B cell (primary cell): ENCODE measurements around the gene BHLHE23. TPM values are rescaled to one million over a fixed set of nuclear protein-coding genes. Genes with fewer than 3 reads are reported as not detected.

ENCODE experiments used
- ATAC-seq: fragments of 200-7000 bp; cut with Tn5 transposase; one replicate; pipeline ENCODE4 v1.10.0; 2021; ENCODE audit warnings: low read depth, mild to moderate bottlenecking, moderate number of reproducible peaks, moderate library complexity
- CTCF ChIA-PET: fragments of 350-600 bp; sonication (Branson Sonifier 250); formaldehyde crosslinking; loops from one replicate; lab custom pipeline; 2021; ENCODE audit warnings: antibody characterized with exemption, inconsistent platforms; lab: Charles Lee
- POLR2A ChIA-PET: fragments of 350-600 bp; sonication (Branson Sonifier 250); formaldehyde crosslinking; loops from one replicate; lab custom pipeline; 2021; ENCODE audit warnings: antibody characterized with exemption; lab: Charles Lee
- DNase-seq: peaks from one replicate; pipeline ENCODE4 v3.0.0; 2013
- H2AFZ ChIP-seq: 2 replicates; pipeline ENCODE4 v1.6.1; 2012; ENCODE audit warnings: mild to moderate bottlenecking, low read depth, low read length; ENCODE audit not compliant: insufficient read depth, poor library complexity, severe bottlenecking
- H3K27ac ChIP-seq, 2 donors: 1 replicate in 1 of 2; 2 replicates in 1 of 2; pipeline ENCODE4 v1.5.1; 2012 to 2013; ENCODE audit warnings: low read length in 2 of 2, mild to moderate bottlenecking in 2 of 2, moderate library complexity in 1 of 2
- H3K27me3 ChIP-seq, 4 experiments: fragments of 200-600 bp in 1 of 4; sonication (generic) in 1 of 4; replicated peaks in 1 of 4; 1 replicate in 2 of 4; 2 replicates in 2 of 4; pipeline versions ENCODE4 v1.6.1 to v1.7.0; 2013 to 2016; ENCODE audit warnings: low read length in 3 of 4, mild to moderate bottlenecking in 2 of 4, mixed read lengths in 1 of 4, moderate library complexity in 1 of 4; ENCODE audit not compliant: insufficient read depth in 4 of 4, control insufficient read depth in 3 of 4; ENCODE audit errors: control extremely low read depth in 1 of 4
- H3K36me3 ChIP-seq, 2 experiments: replicated peaks in 1 of 2; 1 replicate in 1 of 2; 2 replicates in 1 of 2; pipeline versions ENCODE4 v1.6.1 to v1.7.1; 2013; ENCODE audit warnings: low read length in 1 of 2; ENCODE audit not compliant: insufficient read depth in 2 of 2, control insufficient read depth in 1 of 2; ENCODE audit errors: control extremely low read depth in 1 of 2, extremely low read depth in 1 of 2
- H3K4me1 ChIP-seq, 2 donors: fragments of 200-600 bp in 1 of 2; sonication (generic) in 1 of 2; 1 replicate in 1 of 2; 2 replicates in 1 of 2; pipeline versions ENCODE4 v1.5.1 to v1.6.1; 2013 to 2017; ENCODE audit warnings: low read length in 2 of 2; ENCODE audit not compliant: control insufficient read depth in 2 of 2, insufficient read depth in 2 of 2
- H3K4me2 ChIP-seq: replicated peaks from 2 replicates; pipeline ENCODE3; 2012; ENCODE audit warnings: mild to moderate bottlenecking, low read depth, low read length; ENCODE audit not compliant: poor library complexity, severe bottlenecking
- H3K4me3 ChIP-seq, 5 experiments: fragments of 200-600 bp in 1 of 5; sonication (generic) in 1 of 5; 1 replicate in 3 of 5; 2 replicates in 2 of 5; pipeline versions ENCODE4 v1.5.1 to v1.7.0; 2011 to 2016; ENCODE audit warnings: low read length in 4 of 5, mild to moderate bottlenecking in 4 of 5, low read depth in 2 of 5, control low read depth in 1 of 5, moderate library complexity in 1 of 5; ENCODE audit not compliant: insufficient read depth in 1 of 5; ENCODE audit errors: control extremely low read depth in 1 of 5, extremely low read depth in 1 of 5
- H3K79me2 ChIP-seq: fragments of 200-600 bp; sonication (generic); one replicate; pipeline ENCODE4 v1.6.0; 2016; ENCODE audit warnings: low read length; ENCODE audit not compliant: control insufficient read depth, insufficient read depth
- H3K9ac ChIP-seq: fragments of 200-600 bp; sonication (generic); 2 replicates; pipeline ENCODE4 v1.6.1; 2017; ENCODE audit warnings: mild to moderate bottlenecking, low read length, moderate library complexity
- H3K9me3 ChIP-seq, 3 donors: one replicate each; pipeline versions ENCODE4 v1.6.1 to v1.7.1; 2013; ENCODE audit warnings: low read length in 2 of 3; ENCODE audit not compliant: control insufficient read depth in 2 of 3, insufficient read depth in 1 of 3; ENCODE audit errors: control extremely low read depth in 1 of 3
- H4K20me1 ChIP-seq: 2 replicates; pipeline ENCODE4 v1.6.0; 2012; ENCODE audit warnings: mild to moderate bottlenecking, low read length; ENCODE audit not compliant: insufficient read depth, control insufficient read depth, poor library complexity, severe bottlenecking
- H3K27ac Mint-ChIP-seq: one replicate; pipeline ENCODE4 v1.8.0; 2021; ENCODE audit warnings: mixed read lengths
- H3K27me3 Mint-ChIP-seq: one replicate; pipeline ENCODE4 v1.8.0; 2021; ENCODE audit warnings: mixed read lengths
- H3K4me1 Mint-ChIP-seq: one replicate; pipeline ENCODE4 v1.8.0; 2021; ENCODE audit warnings: mixed read lengths
- H3K4me3 Mint-ChIP-seq: one replicate; pipeline ENCODE4 v1.8.0; 2021; ENCODE audit warnings: mixed read lengths
- H3K9me3 Mint-ChIP-seq: one replicate; pipeline ENCODE4 v1.8.0; 2022; ENCODE audit warnings: mixed read lengths; ENCODE audit not compliant: insufficient read depth
- EZH2 ChIP-seq: IDR thresholded peaks from 2 replicates; pipeline ENCODE4 v1.6.1; 2012; ENCODE audit warnings: borderline replicate concordance, low read depth, mild to moderate bottlenecking, moderate library complexity, low read length; ENCODE audit not compliant: insufficient read depth, poor library complexity, severe bottlenecking
- whole genome bisulfite sequencing: methylation state at CpG from one replicate; pipeline ENCODE4 v1.1.5; 2013; ENCODE audit warnings: missing lambda C conversion rate; ENCODE audit not compliant: insufficient coverage; 5-methylcytosine and 5-hydroxymethylcytosine counted together
- intact Hi-C: fragments of 100-400 bp; cut with micrococcal nuclease; formaldehyde crosslinking; loops from one replicate; pipeline ENCODE4 v1.10.0; 2022
- polyA plus RNA-seq: library from polyadenylated mRNA; depleted of rRNA; stranded (reverse); fragments of >200 nt; gene quantifications from 2 replicates; pipeline ENCODE4 v1.2.3, GENCODE V29; 2012
- total RNA-seq, 2 donors: library from RNA; stranded (reverse); fragments of 120-200 nt in 1 of 2; gene quantifications; 1 replicate in 1 of 2; 2 replicates in 1 of 2; pipeline versions ENCODE4 v1.2.3 to v1.2.4, GENCODE V29; 2013 to 2022
- TF ChIP-seq, protein P1 (sequence below): fragments of 200-600 bp; IDR thresholded peaks from one replicate; pipeline ENCODE4 v1.8.0; 2022; ENCODE audit warnings: antibody characterized with exemption, mild to moderate bottlenecking

BHLHE23 gene
- total and polyA plus RNA-seq, 2 donors (not counting 1 experiment from before 2014, with no cell fraction given) = not detected

DNA sequence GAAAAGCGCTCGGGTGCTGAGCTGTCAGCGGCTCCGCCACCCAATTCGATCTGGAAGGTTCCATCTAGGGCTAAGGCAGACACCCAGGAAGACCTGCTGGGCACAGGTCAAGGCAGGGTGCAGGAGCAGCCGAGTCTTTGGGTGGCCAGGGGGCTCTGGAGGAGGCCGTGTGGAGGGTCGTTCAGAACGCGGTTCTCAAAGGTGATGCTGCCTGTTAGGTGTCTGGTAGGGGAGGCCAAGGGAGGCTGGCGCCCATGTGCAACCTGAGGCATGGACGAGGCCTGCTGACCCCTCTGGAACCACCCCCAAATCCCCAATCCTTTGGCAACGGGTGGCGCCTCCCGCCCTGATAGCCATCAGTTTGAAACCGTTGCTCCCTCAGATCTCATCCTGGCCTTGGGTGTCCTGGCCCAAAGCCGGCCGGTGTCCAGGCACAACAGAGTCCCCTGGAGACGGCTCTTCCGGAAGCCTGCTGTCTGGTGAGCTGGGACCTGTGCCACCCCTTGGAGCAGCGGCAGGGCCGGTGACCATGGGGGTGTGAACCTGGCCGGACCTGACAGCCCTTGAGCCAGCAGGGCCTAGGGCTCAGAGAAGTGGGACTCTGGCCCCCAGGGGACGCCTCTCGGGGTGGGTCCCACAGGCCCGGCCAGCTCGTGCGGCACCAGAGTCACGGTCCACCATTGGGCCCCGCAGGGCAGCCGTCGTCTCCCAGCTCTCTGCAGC lies 43.7 kb downstream of the BHLHE23 start:
- H3K79me2 ChIP-seq = peaks cover 30% of the 10 kb centered on the region
- H3K9ac ChIP-seq = no peak overlapping the region
- Mint-ChIP-seq H3K4me1 (peaks cover 13% of the 10 kb centered on the region), H3K27ac (no peak overlapping the region), H3K9me3 (no peaks in the 10 kb centered on the region), H3K4me3 (no peak overlapping the region), H3K27me3 (no peaks in the 10 kb centered on the region)
- POLR2A ChIA-PET = no interaction called here
- H3K4me1 ChIP-seq = peaks cover 7 to 15% of the 10 kb centered on the region in 2 donors
- no peaks in the 10 kb centered on the region for H3K27me3 ChIP-seq
- WGBS = 97% methylated on average over 28 of the region's 32 CpGs
- H4K20me1 ChIP-seq = peaks cover 41% of the 10 kb centered on the region
- H2AFZ ChIP-seq = no peak overlapping the region
- no peaks in the 10 kb centered on the region for H3K9me3 ChIP-seq
- H3K36me3 ChIP-seq = peaks cover 0 to 42% of the 10 kb centered on the region in 2 experiments
- no peak overlapping the region for H3K4me2 ChIP-seq
- ATAC-seq (no peak), DNase-seq (no peak)
- intact Hi-C loops = no loop called here
- no peak overlapping the region for H3K27ac ChIP-seq
- TF ChIP-seq EZH2 = no peak
- TF ChIP-seq, protein P1, sequence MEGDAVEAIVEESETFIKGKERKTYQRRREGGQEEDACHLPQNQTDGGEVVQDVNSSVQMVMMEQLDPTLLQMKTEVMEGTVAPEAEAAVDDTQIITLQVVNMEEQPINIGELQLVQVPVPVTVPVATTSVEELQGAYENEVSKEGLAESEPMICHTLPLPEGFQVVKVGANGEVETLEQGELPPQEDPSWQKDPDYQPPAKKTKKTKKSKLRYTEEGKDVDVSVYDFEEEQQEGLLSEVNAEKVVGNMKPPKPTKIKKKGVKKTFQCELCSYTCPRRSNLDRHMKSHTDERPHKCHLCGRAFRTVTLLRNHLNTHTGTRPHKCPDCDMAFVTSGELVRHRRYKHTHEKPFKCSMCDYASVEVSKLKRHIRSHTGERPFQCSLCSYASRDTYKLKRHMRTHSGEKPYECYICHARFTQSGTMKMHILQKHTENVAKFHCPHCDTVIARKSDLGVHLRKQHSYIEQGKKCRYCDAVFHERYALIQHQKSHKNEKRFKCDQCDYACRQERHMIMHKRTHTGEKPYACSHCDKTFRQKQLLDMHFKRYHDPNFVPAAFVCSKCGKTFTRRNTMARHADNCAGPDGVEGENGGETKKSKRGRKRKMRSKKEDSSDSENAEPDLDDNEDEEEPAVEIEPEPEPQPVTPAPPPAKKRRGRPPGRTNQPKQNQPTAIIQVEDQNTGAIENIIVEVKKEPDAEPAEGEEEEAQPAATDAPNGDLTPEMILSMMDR = no peak
- H3K4me3 ChIP-seq = no peak overlapping the region
- CTCF ChIA-PET = interaction anchor here (1.2 kb wide), 2 partner anchors 9 to 10 kb away, joined by 4 read pairs; no protein-coding TSS in a partner anchor

DNA sequence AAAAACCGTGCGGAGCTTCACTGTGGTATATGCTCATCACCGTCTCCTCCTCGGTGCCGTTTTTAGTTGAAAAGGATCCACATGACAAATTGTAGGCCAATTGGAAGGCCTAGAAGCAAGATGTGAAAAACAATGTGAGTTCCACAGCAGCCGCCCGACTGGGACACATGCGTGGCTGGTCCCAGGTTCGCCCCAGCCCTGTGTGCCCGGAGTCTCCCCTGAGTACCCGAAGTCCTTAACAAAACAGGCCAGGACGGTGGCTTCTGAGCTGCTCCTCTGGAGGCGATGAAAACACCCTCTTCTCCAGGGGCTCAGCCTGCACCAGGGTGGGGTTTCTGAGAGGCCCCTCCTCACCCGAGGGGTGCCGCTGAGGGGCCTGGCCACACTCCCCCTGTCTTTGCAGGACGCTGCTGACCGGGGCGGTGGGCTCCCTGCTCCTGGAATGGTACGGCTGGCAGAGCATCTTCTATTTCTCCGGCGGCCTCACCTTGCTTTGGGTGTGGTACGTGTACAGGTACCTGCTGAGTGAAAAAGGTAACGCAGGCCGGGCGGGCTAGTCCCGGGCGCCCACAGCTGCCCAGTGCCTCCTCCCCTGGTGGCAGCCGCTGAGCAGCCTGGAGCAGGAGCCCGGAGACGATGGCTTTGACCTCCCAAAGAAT lies 44.4 kb downstream of the BHLHE23 start:
- Mint-ChIP-seq H3K9me3 (no peaks in the 10 kb centered on the region), H3K4me3 (no peak overlapping the region), H3K4me1 (peaks cover 13% of the 10 kb centered on the region), H3K27me3 (no peaks in the 10 kb centered on the region), H3K27ac (no peak overlapping the region)
- no peaks in the 10 kb centered on the region for H3K9me3 ChIP-seq
- CTCF ChIA-PET = interaction anchor here (1.2 kb wide), 1 partner anchor 10 kb away, joined by 4 read pairs; no protein-coding TSS in a partner anchor
- H3K4me3 ChIP-seq = no peak overlapping the region
- H3K9ac ChIP-seq = no peak overlapping the region
- intact Hi-C loops = no loop called here
- H3K27ac ChIP-seq = no peak overlapping the region
- H3K27me3 ChIP-seq = no peaks in the 10 kb centered on the region
- POLR2A ChIA-PET = no interaction called here
- H3K4me1 ChIP-seq = peaks cover 7 to 15% of the 10 kb centered on the region in 2 donors
- H2AFZ ChIP-seq = no peak overlapping the region
- peaks cover 47% of the 10 kb centered on the region for H4K20me1 ChIP-seq
- peaks cover 0 to 49% of the 10 kb centered on the region in 2 experiments for H3K36me3 ChIP-seq
- no peak for TF ChIP-seq EZH2
- TF ChIP-seq, protein P1 = no peak
- DNase-seq (no peak), ATAC-seq (no peak)
- H3K4me2 ChIP-seq = no peak overlapping the region
- WGBS = 98% methylated on average over 27 of the region's 30 CpGs
- peaks cover 37% of the 10 kb centered on the region for H3K79me2 ChIP-seq
